ENCODE results near the gene POU4F3. TPM values are rescaled to one million over a fixed set of nuclear protein-coding genes. Genes with fewer than 3 reads are reported as not detected.
A peak's percentile ranks its signal among the peaks of the same experiment; 100 is the strongest.

POU4F3 gene
- total RNA-seq (2021), result not detected in 3 replicates
- Bru-seq, nascent RNA, result not detected
- long read RNA-seq, experiment 1, result 0 reads
- long read RNA-seq, experiment 2, result 0 reads
- long read RNA-seq, experiment 3, result 0 reads

GRCh38 chr5:146338774-146339714 lies at the start of gene POU4F3:
POU4F3 (plus strand) TSS chr5:146338839; CDS start chr5:146339113, 274 bp downstream.
- POLR2A ChIA-PET, result interaction anchor here (0.6 to 1.3 kb wide), 2 partner anchors 27 to 46 kb away, joined by 3 to 4 read pairs; no protein-coding TSS in a partner anchor
- Mint-ChIP-seq H3K27ac (no peak within 1 kb of the TSS), H3K27me3 (ENCODE audit: low read depth) (peaks cover 100% of the 10 kb centered on the region), H3K4me1 (peaks cover 59% of the 10 kb centered on the region), H3K9me3 (no peaks in the 10 kb centered on the region), H3K36me3 (no peaks in the 10 kb centered on the region; the same call in 1 of the 2 replicates), H3K4me3 (peak within 1 kb of the TSS; percentile 77)
- CTCF ChIA-PET, result interaction anchor here (1.1 to 1.3 kb wide), 4 partner anchors 38 to 108 kb away, joined by 3 to 4 read pairs (median 4); no protein-coding TSS in a partner anchor
- TF ChIP-seq USF1 (CRISPR knock-in tag; IDR thresholded peaks at IDR 0.05) (0 out of 2 replicates have a peak, but pooled peaks have one; percentile 21), NFATC4 (CRISPR knock-in tag; IDR thresholded peaks at IDR 0.05) (no peak), PRDM15 (CRISPR knock-in tag; IDR thresholded peaks at IDR 0.05) (no peak), MAX (CRISPR knock-in tag; IDR thresholded peaks at IDR 0.05) (peak; percentile 15; the same call in 1 of the 2 replicates), IRF1 (CRISPR knock-in tag; IDR thresholded peaks at IDR 0.05) (0 out of 2 replicates have a peak, but pooled peaks have one; percentile 4), MYBL2 (CRISPR knock-in tag; IDR thresholded peaks at IDR 0.05) (0 out of 2 replicates have a peak, but pooled peaks have one; percentile 29)
- DNase-seq (ENCODE audit: low spot score) (peak; percentile 74), ATAC-seq (peak; percentile 36)

GRCh38 chr5:146290318-146290717 lies 48.3 kb upstream of the POU4F3 start:
- TF ChIP-seq TP53 (CRISPR knock-in tag; IDR thresholded peaks at IDR 0.05) (no peak), TEAD1 (CRISPR knock-in tag; IDR thresholded peaks at IDR 0.05) (no peak), ZNF532 (CRISPR knock-in tag; IDR thresholded peaks at IDR 0.05; ENCODE audit: borderline replicate concordance) (no peak), AR (CRISPR knock-in tag; IDR thresholded peaks at IDR 0.05) (no peak)
- DNase-seq (ENCODE audit: low spot score), result no peak
- H3K27me3 Mint-ChIP-seq (ENCODE audit: low read depth), result no peaks in the 10 kb centered on the region
- ChIA-PET POLR2A (no interaction called here), CTCF (interaction anchor here (1.1 kb wide), 1 partner anchor 135 kb away, joined by 5 read pairs; no protein-coding TSS in a partner anchor)
- no peak for ATAC-seq
- H3K27ac Mint-ChIP-seq, result peak overlapping the region; percentile 22
- no peaks in the 10 kb centered on the region for H3K4me1 Mint-ChIP-seq
- H3K4me3 Mint-ChIP-seq, result no peak overlapping the region
- peaks cover 6% of the 10 kb centered on the region; the same call in 1 of the 2 replicates for H3K36me3 Mint-ChIP-seq
- H3K9me3 Mint-ChIP-seq, result no peaks in the 10 kb centered on the region

Data from WTC11 (cell line).